Rectal smooth muscle tissue (tissue), 1 donor: Measurements from ENCODE around the gene ARL16.

ENCODE experiments used
- H3K27ac ChIP-seq: one replicate; pipeline ENCODE4 v1.7.0; 2013; ENCODE audit warnings: low read depth, low read length, inconsistent platforms
- H3K27me3 ChIP-seq: one replicate; pipeline ENCODE4 v1.7.0; 2013; ENCODE audit warnings: low read length; ENCODE audit not compliant: control insufficient read depth, insufficient read depth
- H3K36me3 ChIP-seq: one replicate; pipeline ENCODE4 v1.7.0; 2013; ENCODE audit warnings: low read length; ENCODE audit not compliant: control insufficient read depth, insufficient read depth
- H3K4me1 ChIP-seq: one replicate; pipeline ENCODE4 v1.7.0; 2013; ENCODE audit warnings: low read length; ENCODE audit not compliant: control insufficient read depth, insufficient read depth
- H3K4me3 ChIP-seq: one replicate; pipeline ENCODE4 v1.7.0; 2013; ENCODE audit warnings: low read length
- H3K9ac ChIP-seq: one replicate; pipeline ENCODE4 v1.7.0; 2013; ENCODE audit warnings: low read length

Gene ARL16

GRCh38 chr17:81666342-81667191, 17.0 kb downstream of the ARL16 start, which contains the start of the genes CCDC137 and OXLD1:
TSS of gene CCDC137 (plus strand) at chr17:81666737. CDS start at chr17:81666767, 30 bp downstream.
TSS of gene OXLD1 (minus strand) at chr17:81666605. CDS start at chr17:81666577, 28 bp downstream.
- H3K4me1 ChIP-seq: peaks cover 8% of the 10 kb centered on the region
- H3K27me3 ChIP-seq: no peaks in the 10 kb centered on the region
- peak within 1 kb of the TSS; percentile 71 for H3K4me3 ChIP-seq
- peak within 1 kb of the TSS; percentile 56 for H3K9ac ChIP-seq
- peak within 1 kb of the TSS; percentile 87 for H3K27ac ChIP-seq
- peaks cover 13% of the 10 kb centered on the region for H3K36me3 ChIP-seq

- peak overlapping the region; percentile 7 for H3K9ac ChIP-seq
- peak overlapping the region; percentile 87 for H3K27ac ChIP-seq
- no peaks in the 10 kb centered on the region for H3K27me3 ChIP-seq
- peaks cover 8% of the 10 kb centered on the region for H3K4me1 ChIP-seq
- peaks cover 9% of the 10 kb centered on the region for H3K36me3 ChIP-seq
- peak overlapping the region; percentile 71 for H3K4me3 ChIP-seq
Observed at GRCh38 chr17:81666092-81666341, 17.6 kb downstream of the ARL16 start.

DNA sequence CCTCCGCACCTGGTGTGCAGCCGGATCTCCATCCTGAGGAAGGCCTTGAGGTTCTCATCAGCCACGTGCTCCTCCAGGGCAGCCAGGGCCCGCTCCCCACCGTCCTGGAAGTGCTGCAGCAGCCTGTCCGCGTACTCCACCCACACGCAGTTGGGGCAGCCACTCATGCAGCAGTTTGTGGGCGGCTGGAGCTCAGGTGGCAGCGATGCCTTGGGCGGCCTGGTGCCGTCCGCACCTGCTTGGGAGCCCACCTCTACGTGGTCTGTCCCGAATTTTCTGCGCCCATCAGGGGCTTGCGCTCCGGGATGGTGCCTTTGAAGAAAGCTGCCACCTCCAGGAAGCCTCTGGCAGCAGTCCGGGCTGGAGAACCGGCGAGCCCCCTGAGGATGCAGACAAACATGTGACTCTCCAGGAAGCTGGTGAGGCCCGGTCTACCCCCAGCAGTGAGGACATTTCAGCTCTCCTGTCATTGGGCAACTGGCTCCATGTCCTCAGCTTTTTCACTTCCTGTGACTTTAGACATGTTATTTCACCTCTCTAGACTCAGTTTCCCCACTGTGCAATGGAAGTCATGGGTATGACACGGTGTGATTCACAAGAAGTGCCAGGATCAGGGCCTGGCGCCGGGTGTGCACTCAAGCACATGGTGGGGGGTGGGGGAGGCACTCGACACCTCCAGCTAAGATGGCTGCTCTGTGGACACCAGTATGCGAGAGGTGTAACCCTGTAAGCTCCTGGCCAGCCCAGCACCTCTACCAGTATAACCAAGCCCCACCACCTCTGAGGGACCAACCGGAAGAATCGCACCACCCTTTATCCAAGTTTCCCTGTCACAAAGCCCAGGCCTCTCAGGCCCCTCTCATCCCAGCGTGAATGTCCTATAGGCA, 18.1 kb downstream of the ARL16 start:
- H3K9ac ChIP-seq: peak overlapping the region; percentile 7
- no peaks in the 10 kb centered on the region for H3K27me3 ChIP-seq
- H3K27ac ChIP-seq: peak overlapping the region; percentile 87
- H3K36me3 ChIP-seq: peaks cover 8% of the 10 kb centered on the region
- H3K4me3 ChIP-seq: peak overlapping the region; percentile 71
- peaks cover 8% of the 10 kb centered on the region for H3K4me1 ChIP-seq

DNA sequence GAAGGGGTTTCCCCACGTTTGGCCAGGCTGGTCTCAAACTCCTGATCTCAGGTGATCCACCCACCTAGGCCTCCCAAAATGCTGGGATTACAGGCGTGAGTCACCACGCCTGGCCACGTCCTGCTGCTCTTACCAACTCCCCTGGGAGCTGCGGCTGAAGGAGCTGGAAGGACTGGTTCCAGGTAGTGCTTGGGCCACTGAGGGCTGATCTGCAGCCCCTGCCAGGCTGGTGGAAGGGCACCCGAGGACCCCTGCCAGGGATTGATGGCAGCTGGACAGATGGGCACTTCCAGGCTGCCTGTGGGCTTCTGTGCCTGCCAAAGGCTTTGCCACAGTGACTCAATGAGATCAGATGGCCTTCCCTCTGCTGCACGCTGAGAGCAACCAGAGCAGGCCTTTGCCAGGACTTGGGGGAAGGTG, 19.5 kb downstream of the ARL16 start:
- Histone ChIP-seq H3K4me1 (peaks cover 8% of the 10 kb centered on the region), H3K27me3 (no peaks in the 10 kb centered on the region), H3K36me3 (no peaks in the 10 kb centered on the region), H3K27ac (no peak overlapping the region), H3K9ac (no peak overlapping the region), H3K4me3 (no peak overlapping the region)

DNA sequence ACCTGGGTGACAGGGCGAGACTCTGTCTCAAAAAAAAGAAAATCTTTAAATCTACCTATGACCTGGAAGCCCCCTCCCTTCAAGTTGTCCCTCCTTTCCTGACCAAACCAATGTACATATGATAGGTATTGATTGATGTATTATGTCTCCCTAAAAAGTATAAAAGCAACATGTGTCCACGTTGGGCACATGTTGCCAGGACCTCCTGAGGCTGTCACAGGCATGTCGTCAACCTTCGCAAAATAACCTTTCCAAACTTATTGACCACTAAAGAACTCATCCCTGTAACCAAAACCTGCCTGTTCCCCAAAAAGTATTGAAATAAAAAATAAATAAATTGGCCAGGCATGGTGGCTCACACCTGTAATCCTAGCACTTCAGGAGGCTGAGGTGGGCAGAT, 21.6 kb downstream of the ARL16 start:
- H3K4me3 ChIP-seq: no peak overlapping the region
- no peaks in the 10 kb centered on the region for H3K36me3 ChIP-seq
- no peaks in the 10 kb centered on the region for H3K27me3 ChIP-seq
- H3K9ac ChIP-seq: no peak overlapping the region
- H3K4me1 ChIP-seq: peaks cover 7% of the 10 kb centered on the region
- no peak overlapping the region for H3K27ac ChIP-seq

GRCh38 chr17:81660441-81660840, 23.2 kb downstream of the ARL16 start:
- no peak overlapping the region for H3K27ac ChIP-seq
- peaks cover 1% of the 10 kb centered on the region for H3K4me1 ChIP-seq
- no peaks in the 10 kb centered on the region for H3K36me3 ChIP-seq
- H3K27me3 ChIP-seq: no peaks in the 10 kb centered on the region
- H3K4me3 ChIP-seq: no peak overlapping the region
- no peak overlapping the region for H3K9ac ChIP-seq

GRCh38 chr17:81659038-81659437, 24.6 kb downstream of the ARL16 start:
- no peak overlapping the region for H3K27ac ChIP-seq
- H3K9ac ChIP-seq: no peak overlapping the region
- H3K4me3 ChIP-seq: no peak overlapping the region
- H3K36me3 ChIP-seq: no peaks in the 10 kb centered on the region
- no peaks in the 10 kb centered on the region for H3K4me1 ChIP-seq
- H3K27me3 ChIP-seq: no peaks in the 10 kb centered on the region

GRCh38 chr17:81656835-81657234, 26.8 kb downstream of the ARL16 start:
- H3K27me3 ChIP-seq: no peaks in the 10 kb centered on the region
- no peak overlapping the region for H3K27ac ChIP-seq
- no peak overlapping the region for H3K4me3 ChIP-seq
- no peak overlapping the region for H3K9ac ChIP-seq
- H3K4me1 ChIP-seq: no peaks in the 10 kb centered on the region
- no peaks in the 10 kb centered on the region for H3K36me3 ChIP-seq

- H3K9ac ChIP-seq: no peak within 1 kb of the TSS
- no peak within 1 kb of the TSS for H3K4me3 ChIP-seq
- no peaks in the 10 kb centered on the region for H3K4me1 ChIP-seq
- H3K36me3 ChIP-seq: no peaks in the 10 kb centered on the region
- H3K27me3 ChIP-seq: no peaks in the 10 kb centered on the region
- no peak within 1 kb of the TSS for H3K27ac ChIP-seq
Observed at GRCh38 chr17:81656118-81656743, 27.4 kb downstream of the ARL16 start, which contains the start of gene PDE6G. TSS of gene PDE6G (minus strand) at chr17:81656542. CDS start at chr17:81653305, 3,237 bp downstream.

DNA sequence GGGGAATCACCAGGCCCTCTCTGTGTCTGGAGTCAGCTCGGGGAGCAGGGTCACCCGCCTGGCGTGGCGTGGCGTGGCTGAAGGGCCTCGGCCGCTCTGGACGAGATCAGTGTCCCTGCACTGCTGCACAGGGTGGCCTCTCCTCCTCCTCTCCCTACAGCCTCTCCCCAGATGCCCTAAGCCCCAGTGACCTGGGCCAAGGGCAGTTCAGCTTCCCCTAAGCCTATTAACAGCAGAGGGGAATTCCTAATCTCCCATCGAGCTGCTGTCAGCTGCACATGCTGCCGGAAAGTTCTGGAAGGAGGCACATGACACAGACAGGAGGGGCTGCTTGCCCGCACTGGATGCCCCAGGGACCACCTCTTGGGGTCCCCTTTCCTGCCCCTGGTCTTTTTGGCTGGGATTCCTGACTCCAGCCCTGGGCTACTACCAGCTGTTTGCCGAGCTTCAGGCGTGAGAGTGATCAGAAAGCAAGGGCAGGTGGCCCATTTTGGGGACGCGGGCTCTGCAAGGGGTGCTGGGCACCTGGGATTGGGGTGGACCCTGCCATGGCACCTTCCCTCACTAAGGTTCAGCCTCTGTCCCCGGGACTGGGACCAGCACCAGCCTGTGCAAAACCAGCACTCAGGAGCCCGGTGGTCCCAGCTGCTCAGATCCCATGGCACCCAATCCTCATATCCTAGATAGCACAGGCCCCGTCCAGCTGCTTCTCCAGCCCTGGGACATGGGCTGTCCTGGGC, 28.0 kb downstream of the ARL16 start:
- H3K36me3 ChIP-seq: no peaks in the 10 kb centered on the region
- H3K4me3 ChIP-seq: no peak overlapping the region
- H3K4me1 ChIP-seq: no peaks in the 10 kb centered on the region
- H3K27ac ChIP-seq: no peak overlapping the region
- H3K27me3 ChIP-seq: no peaks in the 10 kb centered on the region
- no peak overlapping the region for H3K9ac ChIP-seq

DNA sequence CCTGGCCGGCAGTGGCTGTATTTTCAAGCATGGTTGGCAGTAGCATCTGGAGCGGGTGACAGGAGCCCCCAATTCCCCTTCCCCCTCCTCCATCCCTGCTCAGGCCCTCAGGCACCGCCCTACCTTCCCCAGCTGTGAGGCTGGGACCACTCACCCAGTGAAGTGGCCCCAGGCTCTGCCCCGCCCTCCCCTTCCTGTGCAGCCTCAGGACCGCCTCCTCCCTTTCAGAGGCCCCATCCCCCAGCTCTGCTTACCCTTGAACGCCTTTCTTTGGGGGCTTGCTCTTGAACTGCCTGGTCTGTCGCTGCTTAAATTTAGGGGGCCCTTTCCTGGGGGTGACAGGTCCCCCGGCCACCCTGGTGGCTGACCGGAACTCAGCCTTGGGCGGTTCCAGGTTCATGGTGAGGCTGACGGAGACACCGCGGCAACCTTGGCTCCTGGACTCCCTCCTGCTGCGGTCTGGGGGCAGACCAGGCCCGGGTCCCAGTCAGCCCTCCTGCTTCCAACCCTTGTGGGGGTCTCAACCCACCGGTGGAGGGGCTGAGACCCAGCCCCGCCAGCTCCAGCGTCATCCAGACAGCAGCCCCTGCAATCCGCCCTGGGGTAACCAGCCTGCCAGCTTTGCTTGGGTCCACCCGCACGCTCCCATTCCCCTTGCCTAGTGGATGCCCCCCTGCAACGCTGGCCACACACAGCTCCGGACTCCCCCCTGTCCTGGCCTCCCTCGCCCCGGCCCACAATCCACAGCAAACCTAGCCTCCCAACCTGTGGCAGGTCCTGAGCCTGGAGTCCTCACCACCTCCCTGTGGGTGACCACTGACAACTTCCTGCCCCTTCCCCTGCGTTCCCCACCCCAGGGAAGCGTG, 30.5 kb downstream of the ARL16 start:
- Histone ChIP-seq H3K4me1 (no peaks in the 10 kb centered on the region), H3K4me3 (no peak overlapping the region), H3K27ac (no peak overlapping the region), H3K27me3 (peaks cover 11% of the 10 kb centered on the region), H3K9ac (no peak overlapping the region), H3K36me3 (no peaks in the 10 kb centered on the region)
